ENCODE results near the gene RNF222.

- no peak for TF ChIP-seq CTCF (IDR thresholded peaks at IDR 0.05)
- TF ChIP-seq MAZ (IDR thresholded peaks at IDR 0.05; ENCODE audit: borderline replicate concordance, low read depth, low read length) = no peak
- TF ChIP-seq ELK1 (IDR thresholded peaks at IDR 0.05; ENCODE audit: low read depth, low read length) = no peak
- no peak for TF ChIP-seq EP300 (IDR thresholded peaks at IDR 0.05)
- TF ChIP-seq TP53 (CRISPR knock-in tag; IDR thresholded peaks at IDR 0.05) = no peak
- TF ChIP-seq POLR2A (IDR thresholded peaks at IDR 0.05; ENCODE audit: low read length) = no peak
- TF ChIP-seq JUN (IDR thresholded peaks at IDR 0.05) = no peak
- TF ChIP-seq CHD2 (IDR thresholded peaks at IDR 0.05; ENCODE audit: low read length, partially characterized antibody) = no peak
- no peak for TF ChIP-seq CEBPB (IDR thresholded peaks at IDR 0.05)
- no peak for TF ChIP-seq RAD21 (conservative IDR thresholded peaks at IDR 0.05 in 1 of 2, IDR thresholded peaks at IDR 0.05 in 1 of 2)
- no peak for TF ChIP-seq RARB (CRISPR knock-in tag; IDR thresholded peaks at IDR 0.05)
- no peak for TF ChIP-seq RFX5 (IDR thresholded peaks at IDR 0.05)
- no peak for TF ChIP-seq PBX3 (IDR thresholded peaks at IDR 0.05)
Observed at GRCh38 chr17:8392274-8392673, 5.4 kb downstream of the RNF222 start.
